AG09319 (cell line): ENCODE results near the gene PRKCZ.

Experiments
- DNase-seq: peaks from one replicate; pipeline ENCODE4 v3.0.0-alpha.2; 2010; ENCODE audit warnings: low read depth; ENCODE audit errors: extremely low read depth
- CTCF ChIP-seq: IDR thresholded peaks from 2 replicates; pipeline ENCODE4 v1.5.1; 2011; ENCODE audit warnings: low read depth, mild to moderate bottlenecking, inconsistent platforms, low read length, moderate library complexity

PRKCZ gene

GRCh38 chr1:2224631-2225428 lies 174.6 kb downstream of the PRKCZ start:
- DNase-seq: no peak
- no peak for TF ChIP-seq CTCF

GRCh38 chr1:2226525-2227345 lies 176.5 kb downstream of the PRKCZ start:
- no peak for DNase-seq
- TF ChIP-seq CTCF: no peak

- peak; percentile 95 for DNase-seq
- no peak for TF ChIP-seq CTCF
These were observed 177.3 kb downstream of the PRKCZ start for GRCh38 chr1:2227346-2228156.

- no peak for DNase-seq
- TF ChIP-seq CTCF: no peak
These were observed 178.0 kb downstream of the PRKCZ start, which contains the start of gene SKI for GRCh38 chr1:2228157-2228594. SKI (plus strand) TSS chr1:2228319; CDS start chr1:2228767, 448 bp downstream.

GRCh38 chr1:2228694-2229036 lies 178.5 kb downstream of the PRKCZ start:
- DNase-seq: no peak
- TF ChIP-seq CTCF: no peak

GRCh38 chr1:2229037-2229864 lies 179.0 kb downstream of the PRKCZ start:
- no peak for DNase-seq
- no peak; the same call in 1 of the 2 replicates for TF ChIP-seq CTCF
